ENCODE results near the gene MED22. TPM values are rescaled to one million over a fixed set of nuclear protein-coding genes. Genes with fewer than 3 reads are reported as not detected.

MED22 gene
- total and polyA plus RNA-seq, 2 donors: 17.3 to 42.7 TPM

DNA sequence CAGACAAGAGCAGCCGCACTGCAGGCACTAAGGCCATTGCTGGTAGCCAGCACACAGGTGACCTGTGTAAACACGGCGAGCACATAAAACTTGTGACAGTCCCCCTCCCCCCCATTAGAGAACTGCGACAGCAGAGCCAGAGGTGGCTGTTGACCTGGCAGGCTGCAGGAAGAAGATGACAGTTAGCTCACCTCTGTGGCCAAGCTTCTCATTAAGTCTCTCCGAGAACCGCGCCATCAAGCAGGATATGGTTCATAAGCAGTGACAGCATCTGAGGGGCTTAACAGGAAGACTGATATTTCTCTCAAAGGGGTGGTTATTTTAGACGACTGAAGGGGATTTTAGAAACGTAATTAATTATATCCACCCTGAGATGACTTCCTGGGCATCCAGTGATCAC, 22.8 kb upstream of the MED22 start:
- no peaks in the 10 kb centered on the region for H3K4me1 ChIP-seq (ENCODE audit: insufficient read depth)
- no peak for DNase-seq (ENCODE audit: extremely low spot score)
- H3K36me3 ChIP-seq (ENCODE audit: insufficient read depth): peaks cover 2% of the 10 kb centered on the region
- no peak overlapping the region for H3K4me3 ChIP-seq (ENCODE audit: low read depth, low read length)
- H3K27ac ChIP-seq (ENCODE audit: low read depth): no peak overlapping the region
- 58% methylated on average over 9 of the region's 9 CpGs for WGBS

DNA sequence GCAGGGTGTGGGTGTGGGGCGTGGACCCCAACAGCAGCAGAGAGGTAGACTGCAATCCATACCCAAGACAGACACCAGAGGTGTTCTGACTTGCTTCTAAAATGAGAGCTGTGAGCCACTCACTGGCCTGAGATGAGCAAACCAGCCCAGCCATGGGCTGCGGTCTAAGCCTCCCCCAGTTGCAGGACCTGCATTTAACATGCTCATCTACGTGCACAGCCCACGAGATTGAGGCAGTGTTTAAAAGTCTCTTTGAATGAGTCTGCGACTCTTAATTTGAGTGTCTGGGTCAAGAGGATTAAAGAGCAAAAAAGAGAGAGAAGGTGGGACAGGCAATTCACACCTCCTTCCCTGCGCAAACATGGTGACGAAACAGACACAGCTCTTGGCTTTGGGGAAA, 22.0 kb upstream of the MED22 start:
- Histone ChIP-seq H3K36me3 (ENCODE audit: insufficient read depth) (peaks cover 2% of the 10 kb centered on the region), H3K4me1 (ENCODE audit: insufficient read depth) (no peaks in the 10 kb centered on the region), H3K4me3 (ENCODE audit: low read depth, low read length) (no peak overlapping the region), H3K27ac (ENCODE audit: low read depth) (no peak overlapping the region)
- DNase-seq (ENCODE audit: extremely low spot score): no peak
- 78% methylated on average over 7 of the region's 7 CpGs for WGBS

DNA sequence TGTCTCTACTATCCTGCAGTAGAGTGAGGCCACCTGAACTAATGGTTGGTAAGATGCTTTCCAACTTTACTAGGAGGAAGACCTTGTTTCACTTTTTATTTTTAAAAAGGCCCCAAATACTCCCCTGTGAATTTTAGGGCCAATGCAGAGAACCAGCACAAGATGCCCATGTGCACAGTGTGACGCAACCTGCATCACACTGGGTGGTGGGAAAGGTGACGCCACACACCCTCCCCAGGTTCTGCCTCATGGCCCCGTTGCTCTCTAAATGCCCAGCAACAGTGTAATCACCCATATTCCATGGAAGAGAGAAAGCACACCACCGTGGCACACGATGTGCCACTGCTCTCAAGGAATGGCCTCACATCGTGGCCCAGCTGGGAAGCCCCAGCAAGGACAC, 21.5 kb upstream of the MED22 start:
- no peak for DNase-seq (ENCODE audit: extremely low spot score)
- WGBS: 82% methylated on average over 6 of the region's 6 CpGs
- peaks cover 2% of the 10 kb centered on the region for H3K36me3 ChIP-seq (ENCODE audit: insufficient read depth)
- H3K4me3 ChIP-seq (ENCODE audit: low read depth, low read length): no peak overlapping the region
- no peaks in the 10 kb centered on the region for H3K4me1 ChIP-seq (ENCODE audit: insufficient read depth)
- no peak overlapping the region for H3K27ac ChIP-seq (ENCODE audit: low read depth)

DNA sequence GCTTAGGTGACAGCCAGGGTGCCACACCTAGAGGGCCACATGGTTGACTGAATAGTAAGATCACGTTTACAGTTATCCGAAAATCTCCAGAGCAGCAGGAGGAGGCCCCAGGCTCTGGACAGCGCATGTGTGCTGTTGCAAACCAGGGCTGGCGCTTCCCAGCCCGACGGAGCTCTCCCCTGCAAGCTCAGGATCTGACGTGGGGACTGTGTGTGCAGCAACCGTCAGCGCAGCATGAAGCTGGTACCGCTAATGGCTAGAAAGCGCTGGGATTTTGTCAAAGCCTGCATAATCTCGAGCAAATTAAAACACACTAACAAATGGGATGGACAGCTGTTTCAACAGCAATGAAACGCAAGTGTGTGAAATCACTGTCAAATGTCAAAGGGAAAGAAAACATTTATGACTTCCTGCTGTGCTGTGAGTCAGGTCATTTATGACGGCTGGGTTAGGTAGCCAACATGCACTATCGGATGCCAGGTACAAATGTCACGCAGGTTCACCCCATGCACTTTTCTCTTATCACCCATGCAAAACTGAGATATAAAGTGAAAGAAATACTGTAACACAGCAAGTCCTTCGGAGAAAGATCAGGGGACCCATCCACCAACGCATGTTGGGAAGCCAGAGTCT, 20.4 kb upstream of the MED22 start:
- DNase-seq (ENCODE audit: extremely low spot score): no peak
- peaks cover 2% of the 10 kb centered on the region for H3K36me3 ChIP-seq (ENCODE audit: insufficient read depth)
- 57% methylated on average over 18 of the region's 18 CpGs for WGBS
- H3K4me1 ChIP-seq (ENCODE audit: insufficient read depth): no peaks in the 10 kb centered on the region
- no peak overlapping the region for H3K4me3 ChIP-seq (ENCODE audit: low read depth, low read length)
- no peak overlapping the region for H3K27ac ChIP-seq (ENCODE audit: low read depth)

DNA sequence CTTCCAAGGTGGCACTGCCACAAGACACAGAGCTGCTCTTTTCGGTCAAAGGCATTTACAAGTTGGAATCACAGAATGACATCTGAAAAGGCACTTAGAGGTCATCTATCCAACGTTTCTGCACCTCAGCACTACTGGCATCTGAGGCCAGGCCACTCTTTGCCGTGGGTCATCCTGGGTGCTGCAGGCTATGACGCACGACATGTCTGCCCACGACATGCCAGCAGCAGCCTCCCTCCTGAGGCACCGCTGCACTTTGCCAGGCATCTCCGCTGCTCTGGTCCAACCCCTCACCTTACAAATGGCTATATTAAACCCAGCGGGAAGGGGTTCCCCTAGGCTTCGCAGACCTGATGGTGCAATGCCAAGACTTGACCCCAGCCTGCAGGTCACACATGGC, 19.8 kb upstream of the MED22 start:
- Histone ChIP-seq H3K4me3 (ENCODE audit: low read depth, low read length) (no peak overlapping the region), H3K27ac (ENCODE audit: low read depth) (no peak overlapping the region), H3K36me3 (ENCODE audit: insufficient read depth) (peaks cover 2% of the 10 kb centered on the region), H3K4me1 (ENCODE audit: insufficient read depth) (no peaks in the 10 kb centered on the region)
- DNase-seq (ENCODE audit: extremely low spot score): no peak
- WGBS: 84% methylated on average over 10 of the region's 10 CpGs

DNA sequence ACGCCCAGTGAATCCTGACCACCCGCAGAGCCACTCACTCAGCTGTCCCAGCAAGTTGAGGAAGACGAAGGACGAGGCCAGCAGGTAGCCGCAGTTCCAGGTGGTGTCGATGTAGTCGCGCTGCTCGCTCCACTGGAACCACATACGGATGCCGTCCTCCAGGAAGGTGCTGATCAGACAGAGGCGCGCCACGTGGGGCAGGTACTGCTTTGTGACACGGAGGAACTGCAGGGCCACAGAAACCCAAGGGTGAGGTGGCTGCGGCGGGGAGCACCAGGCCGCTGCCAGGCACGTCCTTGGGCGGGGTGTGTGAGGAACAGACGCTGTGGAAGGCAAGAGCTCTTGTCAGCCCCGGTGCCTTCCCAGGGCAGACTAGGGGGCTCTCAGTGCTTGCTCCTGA, 19.3 kb upstream of the MED22 start:
- Histone ChIP-seq H3K4me3 (ENCODE audit: low read depth, low read length) (no peak overlapping the region), H3K27ac (ENCODE audit: low read depth) (no peak overlapping the region), H3K36me3 (ENCODE audit: insufficient read depth) (peaks cover 2% of the 10 kb centered on the region), H3K4me1 (ENCODE audit: insufficient read depth) (no peaks in the 10 kb centered on the region)
- no peak for DNase-seq (ENCODE audit: extremely low spot score)
- WGBS: 91% methylated on average over 22 of the region's 22 CpGs

DNA sequence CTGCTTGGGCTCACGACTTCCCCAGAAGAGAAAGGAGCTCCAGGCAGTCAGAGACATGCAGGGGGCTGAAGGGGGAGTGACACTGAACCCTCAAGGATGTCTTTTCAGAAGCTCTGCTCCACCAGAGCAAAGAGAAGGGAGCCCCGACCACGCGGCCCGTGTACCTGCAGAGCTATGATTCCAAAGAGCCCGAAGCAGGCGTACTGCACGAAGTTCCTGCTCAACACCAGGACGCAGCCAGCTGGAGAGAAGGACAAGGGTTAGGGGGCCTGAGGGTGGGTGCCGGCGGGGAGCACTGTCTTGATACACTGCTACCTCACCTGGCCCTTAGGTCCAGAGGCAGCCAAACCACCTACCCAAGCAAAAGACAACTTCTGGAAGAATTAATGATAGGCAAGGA, 18.5 kb upstream of the MED22 start:
- Histone ChIP-seq H3K4me3 (ENCODE audit: low read depth, low read length) (no peak overlapping the region), H3K36me3 (ENCODE audit: insufficient read depth) (peaks cover 2% of the 10 kb centered on the region), H3K27ac (ENCODE audit: low read depth) (no peak overlapping the region), H3K4me1 (ENCODE audit: insufficient read depth) (no peaks in the 10 kb centered on the region)
- no peak for DNase-seq (ENCODE audit: extremely low spot score)
- 90% methylated on average over 11 of the region's 11 CpGs for WGBS

DNA sequence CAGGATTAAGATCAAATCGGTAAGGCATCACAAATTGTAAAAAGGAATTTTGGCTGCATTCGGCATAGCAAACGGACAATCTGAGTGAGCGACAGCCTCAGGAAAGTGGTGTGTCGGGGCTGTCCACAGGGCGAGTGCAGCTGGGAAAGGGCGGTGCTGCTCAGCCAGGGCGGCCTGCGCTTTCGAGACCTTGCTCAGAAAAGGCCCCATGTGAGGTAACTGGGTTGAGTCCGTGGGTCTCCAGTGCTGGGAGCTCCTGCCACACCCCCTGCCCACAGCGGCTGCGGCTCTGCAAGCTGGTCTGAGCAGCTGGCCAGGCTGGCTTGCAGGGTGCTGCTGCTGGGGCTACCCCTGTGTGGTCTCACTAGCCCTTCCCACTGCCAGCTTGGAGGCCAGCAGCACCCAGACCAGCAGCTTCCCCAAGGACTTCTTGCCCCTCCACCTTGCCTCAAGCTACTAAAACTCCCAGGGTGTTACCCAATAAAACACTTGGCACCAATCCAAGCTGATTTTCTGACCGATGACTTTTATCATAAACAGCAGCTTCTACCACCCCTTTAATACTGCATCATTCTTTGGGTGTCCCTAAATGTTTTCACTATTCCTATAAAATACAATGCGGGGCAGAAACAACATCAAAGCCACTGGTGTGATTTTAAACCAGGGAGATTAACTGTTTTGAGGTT, 14.6 kb upstream of the MED22 start:
- DNase-seq (ENCODE audit: extremely low spot score): no peak
- no peaks in the 10 kb centered on the region for H3K4me1 ChIP-seq (ENCODE audit: insufficient read depth)
- peaks cover 2% of the 10 kb centered on the region for H3K36me3 ChIP-seq (ENCODE audit: insufficient read depth)
- H3K4me3 ChIP-seq (ENCODE audit: low read depth, low read length): no peak overlapping the region
- no peak overlapping the region for H3K27ac ChIP-seq (ENCODE audit: low read depth)
- WGBS: 83% methylated on average over 15 of the region's 15 CpGs

DNA sequence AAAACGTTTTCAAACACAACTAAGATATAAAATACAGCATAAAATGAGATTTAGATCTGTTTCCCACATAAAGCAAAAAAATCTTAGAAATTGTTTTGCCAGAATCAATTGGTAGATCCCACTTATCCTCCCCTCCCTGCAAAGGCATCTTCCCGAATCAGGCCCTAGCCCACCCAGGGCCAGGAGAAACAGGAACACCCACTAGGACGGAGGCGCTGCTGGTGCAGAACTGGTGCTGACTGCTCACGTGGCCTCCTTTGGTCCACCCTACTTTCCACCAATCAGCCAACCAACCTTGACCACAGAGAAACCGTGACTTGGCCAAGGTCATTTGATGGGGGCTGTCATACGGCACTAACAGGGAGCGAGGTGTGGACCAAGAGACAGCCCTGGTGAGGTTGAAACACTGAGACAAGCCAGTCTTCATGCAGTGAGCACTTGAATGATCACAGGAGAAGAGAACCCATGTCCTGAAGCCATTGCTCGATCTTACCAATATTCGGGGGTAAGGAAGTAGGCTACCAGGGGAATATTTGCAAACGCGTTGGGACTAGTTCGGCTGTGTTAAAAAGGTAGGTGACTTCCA, 13.7 kb upstream of the MED22 start:
- no peak overlapping the region for H3K27ac ChIP-seq (ENCODE audit: low read depth)
- no peaks in the 10 kb centered on the region for H3K4me1 ChIP-seq (ENCODE audit: insufficient read depth)
- no peak overlapping the region for H3K4me3 ChIP-seq (ENCODE audit: low read depth, low read length)
- DNase-seq (ENCODE audit: extremely low spot score): no peak
- peaks cover 2% of the 10 kb centered on the region for H3K36me3 ChIP-seq (ENCODE audit: insufficient read depth)
- WGBS: 80% methylated on average over 13 of the region's 13 CpGs

DNA sequence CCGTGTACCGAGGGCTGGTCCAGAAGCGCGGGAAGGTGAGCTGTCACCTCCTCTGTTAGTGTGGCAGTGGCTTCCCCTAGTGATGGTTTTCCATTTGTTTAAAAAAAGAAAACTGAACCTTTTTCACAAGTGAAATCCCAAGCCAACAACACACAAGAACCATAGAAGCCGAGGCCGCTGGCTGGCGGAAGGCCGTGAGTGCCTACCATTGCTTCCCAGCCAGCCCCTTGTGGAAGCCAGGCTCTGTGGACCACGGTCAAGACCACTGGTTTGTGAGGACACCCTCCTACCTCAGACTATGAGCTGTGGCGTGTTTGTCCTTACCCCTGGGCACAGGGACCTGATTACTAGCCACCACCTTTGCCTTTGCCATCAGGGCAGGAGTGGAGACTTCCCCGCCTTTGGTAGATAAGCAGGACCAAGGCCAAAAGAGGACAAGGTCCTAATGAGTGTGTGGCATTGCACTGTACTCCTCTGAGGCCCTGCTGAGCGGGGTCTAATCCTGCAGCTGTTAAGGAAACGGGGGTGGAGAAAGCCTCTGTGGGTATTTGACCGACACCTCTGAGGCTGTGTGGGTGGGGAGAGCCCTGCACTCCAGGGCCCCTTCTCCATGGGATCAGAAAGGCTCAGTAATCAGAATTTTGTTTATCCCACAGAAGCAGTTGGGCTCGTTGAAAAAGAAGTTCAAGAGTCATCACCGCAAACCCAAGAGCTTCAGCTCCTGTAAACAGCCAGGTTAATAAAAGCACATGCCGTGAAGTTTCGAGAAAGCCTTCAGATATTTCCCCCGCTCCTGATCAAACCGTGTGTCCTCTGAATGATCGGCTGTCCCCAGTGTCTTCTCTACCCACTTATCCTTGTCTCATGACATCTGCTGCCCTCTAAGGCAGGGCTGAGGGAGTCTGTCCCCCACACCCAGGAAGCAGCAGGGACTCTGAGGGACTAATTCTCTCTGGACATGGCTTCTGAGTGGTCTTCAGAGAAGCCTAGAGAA, 12.8 kb upstream of the MED22 start:
- 75% methylated on average over 21 of the region's 21 CpGs for WGBS
- DNase-seq (ENCODE audit: extremely low spot score): no peak
- Histone ChIP-seq H3K4me1 (ENCODE audit: insufficient read depth) (no peaks in the 10 kb centered on the region), H3K4me3 (ENCODE audit: low read depth, low read length) (no peak overlapping the region), H3K36me3 (ENCODE audit: insufficient read depth) (no peaks in the 10 kb centered on the region), H3K27ac (ENCODE audit: low read depth) (no peak overlapping the region)

DNA sequence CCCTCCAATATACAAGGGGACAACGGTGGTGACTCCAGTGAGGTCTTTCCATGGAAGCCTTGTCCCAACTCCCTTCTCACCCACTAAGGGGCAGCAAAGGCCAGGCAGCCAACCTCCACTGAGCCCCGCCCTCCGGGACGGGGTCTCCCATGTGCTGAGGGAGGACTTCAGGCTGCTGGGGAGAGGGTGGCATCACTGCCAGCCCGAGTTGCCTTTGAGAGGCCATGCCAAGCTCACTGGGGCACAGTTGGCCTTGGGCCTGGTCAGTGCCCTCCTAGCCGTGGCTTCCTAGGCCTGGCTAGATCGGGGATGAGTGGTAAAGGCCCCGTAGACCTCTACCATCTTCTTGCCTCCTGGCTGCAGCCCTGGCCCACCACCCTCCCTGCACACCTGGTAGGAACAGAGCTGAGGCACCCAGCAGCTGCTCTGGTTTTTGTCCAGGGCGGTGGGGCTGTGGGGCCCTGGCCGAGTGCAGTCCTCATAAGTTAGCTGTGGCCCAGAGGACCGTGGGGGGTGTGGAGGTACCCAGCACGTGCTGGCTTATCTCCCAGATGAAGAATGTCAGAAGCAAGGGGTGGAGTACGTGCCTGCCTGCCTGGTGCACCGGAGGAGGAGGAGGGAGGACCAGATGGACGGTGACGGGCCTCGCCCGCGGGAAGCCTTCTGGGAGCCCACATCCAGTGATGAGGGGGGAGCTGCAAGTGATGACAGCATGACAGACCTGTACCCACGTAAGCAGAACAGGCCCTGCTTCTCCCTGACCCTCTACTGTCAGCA, 11.7 kb upstream of the MED22 start:
- no peaks in the 10 kb centered on the region for H3K36me3 ChIP-seq (ENCODE audit: insufficient read depth)
- WGBS: 54% methylated on average over 20 of the region's 20 CpGs
- H3K4me3 ChIP-seq (ENCODE audit: low read depth, low read length): no peak overlapping the region
- H3K4me1 ChIP-seq (ENCODE audit: insufficient read depth): no peaks in the 10 kb centered on the region
- H3K27ac ChIP-seq (ENCODE audit: low read depth): no peak overlapping the region
- DNase-seq (ENCODE audit: extremely low spot score): no peak

DNA sequence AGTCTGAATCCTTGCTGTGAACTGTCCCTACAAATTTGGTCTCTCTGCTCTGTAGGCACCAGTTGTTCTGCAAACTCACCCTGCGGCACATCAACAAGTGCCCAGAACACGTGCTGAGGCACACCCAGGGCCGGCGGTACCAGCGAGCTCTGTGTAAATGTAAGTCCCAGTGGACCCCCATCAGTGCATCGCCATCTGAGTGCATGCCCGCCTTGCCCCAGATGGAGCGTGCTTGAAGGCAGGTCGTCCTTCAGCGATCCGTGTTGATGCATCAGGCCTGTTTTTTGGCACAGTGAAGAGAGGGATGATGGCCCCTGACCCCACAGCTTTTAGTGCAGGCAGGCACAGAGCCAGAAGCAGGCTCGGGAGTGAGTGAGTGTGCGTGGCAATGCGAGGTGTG, 9.7 kb upstream of the MED22 start:
- no peak for DNase-seq (ENCODE audit: extremely low spot score)
- 83% methylated on average over 14 of the region's 14 CpGs for WGBS
- Histone ChIP-seq H3K4me1 (ENCODE audit: insufficient read depth) (no peaks in the 10 kb centered on the region), H3K4me3 (ENCODE audit: low read depth, low read length) (no peak overlapping the region), H3K27ac (ENCODE audit: low read depth) (no peak overlapping the region), H3K36me3 (ENCODE audit: insufficient read depth) (peaks cover 1% of the 10 kb centered on the region)
